RKO (cell line): ENCODE results near the gene ZFHX2.
A peak's percentile ranks its signal among the peaks of the same experiment; 100 is the strongest.

Experiments
- DNase-seq: peaks from one replicate; pipeline ENCODE4 v3.0.0-alpha.2; 2016; ENCODE audit warnings: low spot score

The ZFHX2 gene

DNA sequence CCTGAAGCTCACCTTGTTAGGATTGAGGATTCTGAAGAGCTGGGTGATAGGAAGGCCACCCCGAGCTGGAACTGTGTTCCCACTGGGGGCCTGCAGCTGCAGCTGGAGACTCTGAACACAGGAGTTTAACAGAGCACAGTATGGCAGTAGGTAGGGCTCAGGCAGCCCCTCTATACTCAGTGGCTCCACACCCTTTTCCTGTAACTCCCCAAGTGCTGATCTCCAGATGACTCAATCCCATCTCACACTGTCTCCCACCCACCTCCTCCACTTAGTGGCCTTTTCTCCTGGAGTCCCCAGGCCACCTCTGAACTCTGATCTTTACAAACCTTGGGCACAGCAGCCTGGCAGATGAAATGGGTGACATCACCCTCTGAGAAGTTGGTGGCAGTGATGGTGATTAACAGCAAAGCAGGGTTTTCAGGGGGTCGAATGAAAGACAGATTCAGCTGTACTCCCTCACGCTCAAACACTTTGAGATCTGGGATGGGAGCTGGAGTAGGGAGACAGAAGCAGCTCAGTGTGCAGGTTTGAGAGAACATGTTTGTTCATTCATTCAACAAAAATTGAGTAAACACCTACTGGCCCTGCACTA, 8.5 kb upstream of the ZFHX2 start:
- no peak for DNase-seq

DNA sequence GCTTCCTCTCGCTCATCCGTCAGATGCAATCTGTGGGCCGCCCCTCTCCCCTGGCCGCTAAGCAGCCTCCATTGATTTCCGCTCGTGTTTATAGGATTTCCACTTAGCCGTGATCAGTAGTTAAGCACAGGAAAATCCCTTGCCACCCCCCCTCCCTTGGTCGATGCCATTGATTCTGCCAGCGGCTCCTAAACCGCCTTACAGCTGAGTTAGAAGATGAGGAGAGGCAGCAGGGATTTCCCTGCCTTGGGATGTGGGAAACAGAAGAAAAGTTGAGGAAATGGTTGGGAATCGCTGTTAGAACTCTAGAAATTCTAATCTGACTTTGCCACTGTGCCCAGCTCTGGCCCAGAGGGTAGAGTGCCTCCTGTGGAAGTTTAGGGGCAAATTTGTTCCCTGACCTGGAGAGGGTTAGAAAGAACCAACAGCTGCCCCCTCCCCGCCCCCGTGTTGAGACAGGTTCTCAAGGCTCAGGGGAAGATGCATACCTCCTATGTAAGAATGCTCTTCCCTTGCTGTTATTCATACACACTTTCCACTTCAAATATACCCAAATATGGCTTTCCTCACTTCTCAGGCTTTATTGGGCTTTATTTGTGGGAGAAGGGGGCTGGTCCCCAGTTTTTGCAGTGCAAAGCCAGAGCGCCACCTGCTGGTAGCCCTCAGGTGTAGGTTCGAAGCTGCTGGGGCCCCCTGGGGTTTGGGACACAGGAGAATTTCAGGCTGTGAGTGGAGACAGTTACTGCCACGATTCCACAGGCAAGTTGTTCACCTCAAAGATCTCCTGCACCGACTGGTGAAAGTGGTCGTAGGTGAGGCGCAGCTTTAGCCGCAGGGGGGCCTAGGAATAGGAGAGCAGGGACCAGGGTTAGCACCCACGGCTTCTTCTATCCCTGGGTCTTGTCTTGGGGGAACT, 7.7 kb upstream of the ZFHX2 start:
- DNase-seq = peak; percentile 70

DNA sequence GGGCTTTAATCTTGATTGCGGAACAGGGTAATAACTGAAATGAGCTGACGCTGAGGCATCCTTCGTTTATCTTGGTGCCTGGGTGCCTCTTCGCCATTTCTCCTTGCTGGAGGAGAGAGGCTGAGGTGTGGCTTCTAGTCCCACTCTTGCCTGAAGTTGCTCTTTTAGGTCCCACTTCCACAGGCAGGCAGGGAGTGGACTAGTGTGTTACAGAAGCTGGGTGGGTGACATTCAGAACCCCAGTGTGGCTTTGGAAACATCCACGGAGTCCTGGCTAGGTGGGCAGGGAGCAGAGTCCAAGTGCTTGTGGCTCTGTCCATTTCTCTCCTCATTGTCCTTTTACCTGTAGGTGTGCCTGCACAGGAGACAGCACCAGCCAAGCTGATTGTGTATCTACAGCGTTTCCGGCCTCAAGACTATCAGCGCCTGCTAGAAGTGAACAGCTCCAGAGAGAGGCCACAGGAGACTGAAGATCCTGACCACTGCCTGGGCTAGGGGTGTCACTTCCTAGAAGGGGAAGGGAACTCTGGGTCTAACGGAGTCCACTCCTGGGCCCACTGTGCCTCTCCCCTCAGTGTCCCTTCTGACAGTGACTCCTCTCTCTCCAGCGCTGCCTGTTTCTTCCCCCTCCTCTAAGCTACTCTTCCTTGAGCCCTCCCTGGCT, 6.9 kb upstream of the ZFHX2 start:
- no peak for DNase-seq

DNA sequence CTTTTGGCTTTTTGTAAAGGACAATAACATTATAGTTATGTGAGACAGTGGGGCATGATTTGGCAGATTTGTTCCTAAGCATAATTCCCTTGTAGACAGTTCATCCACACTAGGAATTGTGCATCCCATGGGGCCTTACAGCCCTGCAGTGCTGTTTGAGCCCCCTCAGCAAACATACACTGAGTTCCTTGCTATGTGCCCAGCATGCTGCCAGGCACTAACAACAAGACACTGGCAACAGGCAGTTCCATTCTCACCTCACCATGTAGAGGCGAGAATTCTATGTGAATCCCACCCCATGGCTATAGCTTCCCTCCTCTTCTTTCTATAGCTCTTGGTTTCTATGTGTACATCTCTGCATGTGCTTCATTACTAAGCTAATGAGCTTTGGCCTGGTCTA, 6.4 kb upstream of the ZFHX2 start:
- DNase-seq = no peak

DNA sequence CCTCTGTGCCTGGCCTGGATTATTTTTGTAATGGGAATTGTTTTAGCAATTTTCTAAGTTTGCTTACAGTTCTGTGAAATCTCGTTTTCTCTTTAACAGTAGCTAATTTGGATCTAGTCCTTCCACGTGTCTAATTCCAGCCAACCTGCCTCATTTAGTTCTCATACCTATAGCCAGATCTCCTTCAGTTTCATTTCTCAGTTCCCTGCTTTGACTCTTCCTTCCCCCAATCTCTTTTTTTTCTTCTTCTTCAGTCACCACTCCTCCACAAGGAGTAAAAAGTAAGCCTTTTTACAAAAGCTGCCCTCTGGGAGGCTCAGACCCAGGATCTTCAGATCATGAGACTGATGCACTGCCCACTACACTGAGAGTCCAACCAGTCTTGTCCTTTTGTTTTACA, 6.0 kb upstream of the ZFHX2 start:
- no peak for DNase-seq

DNA sequence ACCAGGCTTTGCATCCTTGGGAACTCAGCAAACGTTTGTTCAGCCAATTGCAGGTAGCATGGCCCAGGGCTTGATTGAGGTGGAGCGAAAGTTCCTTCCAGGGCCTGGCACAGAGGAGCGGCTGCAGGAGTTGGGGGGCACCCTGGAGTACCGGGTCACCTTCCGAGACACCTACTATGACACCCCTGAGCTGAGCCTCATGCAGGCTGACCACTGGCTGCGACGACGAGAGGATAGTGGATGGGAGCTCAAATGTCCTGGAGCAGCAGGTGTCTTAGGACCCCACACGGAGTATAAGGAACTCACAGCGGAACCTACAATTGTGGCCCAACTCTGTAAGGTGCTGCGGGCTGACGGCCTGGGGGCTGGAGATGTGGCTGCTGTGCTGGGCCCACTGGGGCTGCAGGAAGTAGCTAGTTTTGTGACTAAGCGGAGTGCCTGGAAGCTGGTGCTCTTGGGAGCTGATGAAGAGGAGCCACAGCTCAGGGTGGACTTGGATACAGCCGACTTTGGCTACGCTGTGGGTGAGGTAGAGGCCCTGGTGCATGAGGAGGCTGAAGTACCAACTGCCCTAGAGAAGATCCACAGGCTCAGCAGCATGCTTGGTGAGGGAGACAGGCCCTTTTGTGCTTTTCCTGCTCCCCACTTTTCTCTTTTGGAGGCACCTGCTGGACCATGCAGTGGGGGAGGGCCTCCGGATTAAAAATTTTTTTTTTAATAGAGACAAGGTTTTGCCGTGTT, 5.3 kb upstream of the ZFHX2 start:
- DNase-seq = peak; percentile 79

DNA sequence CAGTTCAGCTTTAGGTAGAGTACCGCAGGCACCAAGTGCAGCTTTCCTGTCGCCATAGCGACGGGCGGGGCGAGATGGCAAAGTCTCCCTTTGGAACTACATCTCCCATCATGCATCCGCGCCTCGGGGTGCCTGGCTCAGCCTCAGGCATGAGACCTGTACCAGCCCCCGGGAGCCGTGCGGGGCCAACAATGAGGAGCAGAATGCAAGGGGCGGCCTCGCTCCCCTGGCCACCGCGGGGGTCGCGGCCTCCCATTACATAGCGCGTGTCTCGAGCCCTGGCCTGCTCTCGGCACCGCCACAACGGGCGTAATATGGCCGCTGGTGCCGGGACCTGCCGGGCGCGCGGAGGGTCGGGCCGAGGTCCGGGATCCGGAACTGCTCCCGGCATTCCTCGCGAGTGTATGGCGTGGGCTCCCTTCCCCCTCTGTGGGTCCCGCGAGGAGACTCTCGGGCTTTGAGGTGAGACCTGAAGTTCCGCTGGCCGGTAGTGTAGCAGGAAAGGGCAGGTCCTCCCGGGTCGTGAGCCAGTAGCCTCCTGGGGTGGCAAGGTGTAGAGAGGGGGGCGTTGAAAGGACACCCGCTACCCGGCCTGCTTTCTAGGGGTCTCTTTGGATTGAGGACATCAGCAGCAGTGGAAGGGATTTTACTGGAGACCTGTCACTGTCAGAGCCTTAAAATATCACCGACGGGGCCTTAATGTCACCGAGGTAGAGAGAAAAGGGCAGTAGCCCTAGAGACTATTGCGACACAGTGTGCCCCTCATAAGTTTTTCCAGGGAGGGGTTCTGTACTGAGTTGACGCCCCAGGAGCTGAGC, 4.5 kb upstream of the ZFHX2 start, which contains the start of gene THTPA:
THTPA (plus strand) TSS at position 390 of the 818 bp plus-strand sequence. CDS start 487 bp downstream, outside the sequence.
- peak; percentile 92 for DNase-seq

DNA sequence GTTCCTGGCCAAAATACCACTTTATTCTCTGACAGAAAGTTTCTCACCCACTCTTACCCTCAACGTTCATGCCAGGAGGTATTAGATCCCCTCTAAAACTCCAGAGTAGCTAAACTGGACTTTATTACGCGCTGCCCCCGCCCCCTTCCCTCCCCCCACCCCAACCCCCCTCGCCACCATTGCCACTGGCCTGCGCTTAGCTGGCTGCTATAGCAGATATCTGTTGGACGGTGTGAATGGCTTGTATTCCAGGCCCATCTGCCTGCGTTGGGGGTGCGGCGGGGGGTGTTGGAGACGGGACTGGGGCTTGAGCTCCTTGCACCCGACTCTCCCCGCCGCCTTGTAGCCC, 3.9 kb upstream of the ZFHX2 start:
- no peak for DNase-seq

DNA sequence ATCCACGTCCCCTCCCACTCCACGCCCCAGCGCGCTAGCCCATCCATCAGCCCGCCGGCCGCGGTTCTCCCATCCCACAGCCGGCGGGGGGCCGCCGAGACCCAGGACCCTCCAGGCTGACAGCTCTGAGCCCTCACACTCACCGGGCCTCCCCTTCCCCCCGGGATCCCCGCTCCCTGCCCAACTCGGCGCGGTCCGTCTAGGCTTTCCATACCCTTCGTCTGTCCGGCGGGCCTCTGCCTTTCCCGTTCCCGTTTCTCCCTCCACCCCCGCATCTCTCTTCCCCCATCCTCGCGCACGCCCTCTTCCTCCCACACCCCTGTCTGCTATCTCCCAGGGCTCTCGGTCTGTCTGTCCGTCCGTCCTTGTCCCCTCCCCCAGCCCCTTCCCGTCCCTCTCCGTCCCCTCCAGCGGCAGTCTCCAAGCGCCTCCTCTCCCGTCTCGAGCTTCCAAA, 726 bp downstream of the ZFHX2 start:
- no peak for DNase-seq

DNA sequence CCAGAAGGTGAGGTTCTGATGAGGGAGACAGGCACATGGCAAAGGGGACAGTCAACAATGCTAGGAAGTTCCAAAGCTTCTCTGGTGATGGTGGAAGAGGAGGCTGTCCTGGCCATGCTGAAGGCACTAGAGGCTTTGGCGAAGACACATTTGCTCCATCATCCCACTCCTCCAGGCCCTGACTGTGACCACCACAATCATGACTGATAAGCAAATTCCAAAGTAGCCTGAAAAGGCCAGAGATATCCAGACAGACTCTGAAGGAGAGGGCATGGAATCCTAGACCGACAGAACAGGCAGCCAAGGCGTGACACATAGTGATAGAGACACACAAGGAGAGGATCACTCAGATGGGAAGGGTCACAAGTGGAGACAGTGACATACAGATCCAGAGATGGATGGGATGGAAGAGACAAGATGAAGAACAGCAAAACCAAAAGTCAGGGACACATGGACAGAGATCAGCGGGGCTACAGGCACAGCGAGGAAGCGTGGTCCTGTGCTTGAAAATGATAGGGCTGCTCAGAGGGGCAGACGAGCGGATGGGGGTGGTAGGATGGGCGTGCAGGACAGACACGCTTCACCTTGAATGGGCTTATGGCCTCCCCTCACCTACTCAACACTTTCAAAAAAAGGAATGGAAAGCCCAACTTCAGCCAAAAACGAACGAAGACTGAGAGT, 1.3 kb downstream of the ZFHX2 start:
- DNase-seq = no peak

DNA sequence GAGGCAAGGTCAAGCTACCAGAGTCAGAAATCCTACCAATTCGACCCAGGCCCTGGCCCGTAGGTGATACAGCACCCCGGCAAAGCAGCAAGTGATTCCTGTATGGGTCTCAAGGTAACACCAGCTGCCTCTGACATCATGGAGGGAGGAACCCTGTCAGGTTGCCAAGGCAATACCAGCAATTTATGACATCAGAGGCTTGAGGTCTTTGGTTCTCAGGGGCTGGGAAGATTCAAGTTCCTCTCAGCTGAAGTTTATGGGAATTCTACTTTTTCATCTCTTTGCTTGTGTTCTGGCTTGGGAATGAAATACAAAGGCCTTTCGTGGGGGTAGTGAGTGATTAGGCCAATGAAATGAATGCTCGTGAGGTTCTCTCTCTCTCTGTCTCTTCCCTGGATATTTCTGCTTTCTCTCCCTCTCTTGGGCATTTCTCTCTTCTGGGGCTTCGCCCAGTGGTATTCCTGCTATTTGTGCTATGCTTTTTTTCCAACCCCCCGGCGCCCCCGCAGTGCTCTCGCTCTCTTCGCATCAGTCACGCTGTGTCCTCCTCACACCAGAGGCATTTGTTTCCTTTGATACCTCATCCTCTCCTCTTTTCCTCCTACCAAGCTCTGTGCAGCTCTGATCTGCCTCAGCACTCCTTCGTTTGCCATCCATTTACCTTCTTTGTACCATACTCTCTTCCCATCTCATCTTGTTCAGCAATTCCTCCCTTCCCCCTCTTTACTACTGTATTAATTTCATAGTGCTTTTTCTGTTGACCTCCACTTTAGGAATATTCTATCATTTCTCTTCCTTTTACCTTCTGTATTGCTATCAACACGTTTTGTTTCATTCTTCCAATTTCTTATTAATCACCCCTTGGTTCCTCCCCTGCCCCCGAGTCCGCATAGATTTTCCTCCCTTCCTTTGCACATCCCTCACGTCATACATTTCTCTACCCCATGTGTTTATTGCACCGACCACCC, 2.9 kb downstream of the ZFHX2 start:
- no peak for DNase-seq

DNA sequence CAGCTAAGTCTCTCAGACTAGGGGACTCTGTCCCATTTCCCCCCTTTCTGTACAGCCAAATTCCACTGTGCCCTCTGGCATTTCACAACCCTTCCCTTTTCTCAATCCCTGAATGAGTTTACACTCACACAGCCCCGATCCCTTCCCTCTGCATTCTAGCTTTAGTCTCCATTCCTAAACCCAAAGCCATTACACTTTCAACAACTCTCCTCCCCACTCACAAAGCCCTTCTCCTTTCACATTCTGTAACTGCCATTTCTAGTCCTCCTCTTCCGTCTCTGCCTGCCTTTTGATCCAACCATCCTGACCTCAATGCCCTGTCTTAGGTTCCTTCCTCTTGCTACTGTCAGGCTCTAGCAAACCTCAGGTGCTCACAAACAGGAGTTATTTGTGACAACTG, 3.6 kb downstream of the ZFHX2 start:
- no peak for DNase-seq

DNA sequence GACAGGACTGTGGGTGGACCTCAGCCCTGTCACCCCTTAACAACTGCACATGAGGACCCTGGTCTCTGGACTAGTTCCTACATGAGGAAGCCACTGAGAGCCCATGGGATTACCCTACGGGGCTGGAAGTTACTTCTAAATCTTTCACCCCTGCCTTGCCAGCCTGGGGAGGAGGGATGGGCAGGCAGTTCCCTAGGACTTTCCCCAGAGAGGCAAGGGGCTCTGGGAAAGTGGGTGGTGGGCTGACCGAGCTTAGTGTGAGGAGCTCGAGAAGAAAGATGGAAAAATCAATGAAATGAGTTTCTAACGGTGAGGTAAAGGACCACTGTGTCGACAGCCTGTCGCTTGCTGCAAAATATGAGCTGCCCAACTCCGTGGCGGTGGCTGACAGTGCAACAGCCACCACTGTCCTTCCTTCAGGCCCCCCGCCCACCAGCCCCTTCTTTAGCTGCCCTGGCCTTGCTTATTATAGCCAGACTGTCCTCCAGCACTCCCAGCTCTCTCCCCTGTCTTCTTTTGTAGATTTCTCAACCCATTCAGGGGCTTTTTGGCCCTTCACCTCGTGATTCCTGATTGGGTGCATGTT, 5.0 kb downstream of the ZFHX2 start:
- DNase-seq = no peak

DNA sequence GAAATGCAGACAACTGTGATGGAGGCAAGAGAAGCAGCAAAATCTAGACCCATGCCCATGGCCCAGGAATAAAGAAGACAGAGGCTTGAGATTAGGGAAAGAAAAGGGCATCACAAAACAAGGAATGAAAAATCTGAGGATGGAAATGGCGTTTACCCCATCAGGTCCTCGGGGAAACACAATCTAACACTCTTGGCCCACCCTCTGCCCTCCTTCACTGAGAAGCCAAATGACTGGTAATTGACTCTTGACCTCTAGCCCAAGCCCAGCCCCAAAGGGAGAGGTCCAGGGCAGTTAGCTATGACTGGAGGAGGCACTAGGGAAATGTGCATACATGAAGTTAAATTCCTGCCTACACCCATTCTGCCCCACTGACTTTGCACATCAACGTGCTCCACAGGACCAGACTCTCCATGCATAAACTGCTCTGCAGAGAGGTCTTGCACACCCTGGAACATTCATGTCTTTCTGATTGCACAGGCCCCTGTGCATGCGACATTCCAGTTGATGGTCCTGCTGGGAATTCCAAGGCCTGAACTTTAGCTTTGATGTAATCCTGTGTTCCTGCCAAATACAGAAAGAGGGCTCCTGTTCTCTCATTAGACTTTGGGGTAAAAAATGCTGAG, 5.7 kb downstream of the ZFHX2 start:
- no peak for DNase-seq

DNA sequence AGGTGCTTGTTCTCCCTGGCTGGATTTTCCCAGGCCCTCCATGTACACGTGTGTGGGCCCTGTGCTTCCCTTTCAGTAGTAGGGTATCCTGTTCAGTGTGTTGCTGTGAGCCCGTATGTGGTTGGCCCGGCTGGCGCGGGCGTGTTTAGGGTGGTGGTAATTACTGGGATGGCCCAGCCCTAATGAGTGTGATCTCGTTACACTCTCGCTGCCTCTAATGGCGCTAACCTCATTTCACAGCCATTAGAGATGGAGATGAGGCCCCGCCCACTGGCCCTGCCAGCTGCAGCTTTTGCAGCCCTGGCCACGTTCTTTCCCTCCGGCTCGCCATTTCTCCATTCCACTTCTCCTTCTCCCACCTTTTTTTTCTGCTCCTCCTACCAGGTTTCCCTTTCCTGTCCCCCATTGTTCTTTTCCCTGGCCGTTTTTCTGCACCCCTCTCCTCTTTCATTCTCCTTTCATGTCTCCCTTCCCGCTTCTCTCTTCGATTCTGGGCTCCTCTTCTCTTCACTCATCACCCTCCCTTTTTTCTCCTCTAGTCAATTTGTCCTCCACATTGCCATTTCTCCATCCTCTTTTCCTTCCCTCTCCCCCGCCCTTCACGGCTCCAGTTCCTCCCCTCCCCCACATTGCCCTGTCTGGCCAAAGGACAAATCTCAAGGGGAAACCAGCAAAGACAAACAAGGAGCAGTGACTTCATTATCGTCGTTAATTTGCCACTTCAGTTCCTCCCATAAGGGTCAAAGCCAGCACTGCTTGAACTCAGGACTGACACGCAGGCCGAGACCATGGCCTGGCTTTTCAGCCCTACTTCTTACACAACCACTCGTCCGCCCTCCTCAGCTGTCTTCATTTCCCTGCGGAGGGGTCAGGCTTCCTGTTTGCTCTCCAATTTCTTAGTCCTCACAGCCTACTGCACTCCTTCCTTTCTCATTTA, 6.8 kb downstream of the ZFHX2 start:
- DNase-seq = no peak

DNA sequence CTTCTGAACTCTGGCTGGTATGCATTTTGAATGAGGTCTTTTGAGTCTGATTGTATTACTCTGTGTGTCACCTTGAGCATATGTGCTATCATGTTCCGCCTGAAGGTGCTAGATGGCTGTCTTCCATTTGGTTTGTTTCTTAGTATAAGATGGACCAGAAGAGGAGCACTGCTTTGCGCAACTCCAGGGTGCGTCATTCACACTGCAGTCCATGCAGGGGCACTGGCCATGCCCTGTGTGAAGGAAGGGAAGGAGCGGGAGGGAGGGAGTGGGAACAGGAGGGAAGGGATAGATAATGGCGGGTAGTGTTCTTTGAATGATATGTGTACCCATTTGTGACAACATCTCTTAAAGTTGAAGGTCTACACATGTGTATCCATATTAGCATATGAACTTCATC, 8.2 kb downstream of the ZFHX2 start:
- no peak for DNase-seq

DNA sequence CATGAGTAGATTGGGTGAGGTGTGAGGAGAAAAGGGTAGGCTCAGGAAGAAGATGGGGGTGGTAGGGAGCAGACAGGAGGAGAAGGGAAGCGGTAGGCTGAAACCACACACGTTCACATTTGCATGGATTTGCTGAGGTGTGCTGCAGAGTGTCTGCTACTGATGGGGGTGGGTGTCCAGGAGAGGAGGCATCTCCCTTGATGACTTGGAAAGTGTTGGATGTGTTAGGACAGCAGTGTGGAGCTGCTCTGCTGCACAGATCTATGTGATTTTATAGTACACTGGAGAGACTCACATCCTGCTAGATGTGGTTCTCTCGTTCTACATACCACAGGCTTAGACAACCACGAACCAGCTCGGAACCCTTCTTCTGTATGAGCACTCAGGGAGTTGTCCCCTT, 9.3 kb downstream of the ZFHX2 start:
- DNase-seq = no peak

DNA sequence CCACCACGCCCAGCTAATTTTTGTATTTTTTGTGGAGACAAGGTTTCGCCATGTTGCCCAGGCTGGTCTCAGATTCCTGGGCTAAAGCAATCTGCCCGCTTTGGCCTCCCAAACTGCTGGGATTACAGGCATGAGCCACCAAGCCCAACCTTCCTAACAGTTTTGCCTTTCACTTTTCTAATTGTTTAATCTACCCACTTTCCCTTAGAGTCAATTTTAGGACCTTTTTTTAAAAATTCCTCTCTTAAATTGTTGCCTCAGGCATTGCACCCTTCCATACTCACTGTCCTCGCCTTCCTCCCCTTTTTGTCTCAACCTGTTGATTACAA, 11.5 kb downstream of the ZFHX2 start:
- DNase-seq = no peak
